Stimulated activated CD4-positive, alpha-beta T cell treated with anti-CD3 and anti-CD28 coated beads, Interleukin-2, amount 100 ng/mL, for 24 hours (primary cell): ENCODE measurements around the gene DPM3.
A peak's percentile ranks its signal among the peaks of the same experiment; 100 is the strongest.
"Not testable (repeated sequence)": the region's sequence is repeated elsewhere in the genome, so short reads cannot be mapped to it uniquely, and the experiment has no call there.

Source experiments
- DNase-seq, 2 donors: peaks; one replicate each; pipeline ENCODE4 v3.0.0-alpha.2; 2020

DPM3 gene

GRCh38 chr1:155174324-155175280 is 34.3 kb upstream of the DPM3 start:
- DNase-seq: peak; percentile 56 to 65

- DNase-seq: peak; percentile 76 to 80
These were observed 33.4 kb upstream of the DPM3 start, which contains the start of gene TRIM46 for GRCh38 chr1:155173478-155174323. Gene TRIM46, plus strand, starts transcription at chr1:155173849. Its CDS starts 118 bp downstream, at chr1:155173967.

- DNase-seq: peak; percentile 95 to 96
These were observed 32.6 kb upstream of the DPM3 start, which contains the start of gene KRTCAP2 for GRCh38 chr1:155172732-155173477. Gene KRTCAP2, minus strand, starts transcription at chr1:155173304. Its CDS starts 80 bp downstream, at chr1:155173224.

- DNase-seq: no peak
These were observed 31.8 kb upstream of the DPM3 start for GRCh38 chr1:155171836-155172731.

GRCh38 chr1:155170806-155171205 is 30.5 kb upstream of the DPM3 start:
- DNase-seq: no peak

GRCh38 chr1:155170101-155170785 is 29.9 kb upstream of the DPM3 start:
- no peak for DNase-seq

- DNase-seq: no peak
These were observed 29.2 kb upstream of the DPM3 start for GRCh38 chr1:155169541-155169940.

- no peak for DNase-seq
These were observed 28.3 kb upstream of the DPM3 start for GRCh38 chr1:155168456-155169210.

- not testable (repeated sequence) for DNase-seq
These were observed 27.7 kb upstream of the DPM3 start for GRCh38 chr1:155168105-155168445.

GRCh38 chr1:155167166-155168104 is 27.1 kb upstream of the DPM3 start:
- DNase-seq: peak; percentile 90 to 91

- DNase-seq: no peak
These were observed 26.3 kb upstream of the DPM3 start for GRCh38 chr1:155166471-155167165.

- DNase-seq: no peak
These were observed 25.7 kb upstream of the DPM3 start for GRCh38 chr1:155166051-155166470.

GRCh38 chr1:155164625-155165024 is 24.3 kb upstream of the DPM3 start:
- not testable (repeated sequence) for DNase-seq

GRCh38 chr1:155163785-155164184 is 23.5 kb upstream of the DPM3 start:
- not testable (repeated sequence) for DNase-seq

- not testable (repeated sequence) for DNase-seq
These were observed 22.3 kb upstream of the DPM3 start for GRCh38 chr1:155162631-155163030.

- no peak for DNase-seq
These were observed 19.8 kb upstream of the DPM3 start for GRCh38 chr1:155160128-155160527.

GRCh38 chr1:155158991-155159390 is 18.7 kb upstream of the DPM3 start:
- DNase-seq: no peak

- not testable (repeated sequence) for DNase-seq
These were observed 15.8 kb upstream of the DPM3 start for GRCh38 chr1:155155996-155156643.
